G401.6 (cell line): ENCODE results near the gene HKDC1.
"Not testable (repeated sequence)": the region's sequence is repeated elsewhere in the genome, so short reads cannot be mapped to it uniquely, and the experiment has no call there.

ENCODE experiments used
- FAIRE-seq: peaks from 2 replicates; lab custom pipeline; 2012; peaks lifted over from hg19 to GRCh38; lab: Jason Lieb, UNC

HKDC1 gene, protein sequence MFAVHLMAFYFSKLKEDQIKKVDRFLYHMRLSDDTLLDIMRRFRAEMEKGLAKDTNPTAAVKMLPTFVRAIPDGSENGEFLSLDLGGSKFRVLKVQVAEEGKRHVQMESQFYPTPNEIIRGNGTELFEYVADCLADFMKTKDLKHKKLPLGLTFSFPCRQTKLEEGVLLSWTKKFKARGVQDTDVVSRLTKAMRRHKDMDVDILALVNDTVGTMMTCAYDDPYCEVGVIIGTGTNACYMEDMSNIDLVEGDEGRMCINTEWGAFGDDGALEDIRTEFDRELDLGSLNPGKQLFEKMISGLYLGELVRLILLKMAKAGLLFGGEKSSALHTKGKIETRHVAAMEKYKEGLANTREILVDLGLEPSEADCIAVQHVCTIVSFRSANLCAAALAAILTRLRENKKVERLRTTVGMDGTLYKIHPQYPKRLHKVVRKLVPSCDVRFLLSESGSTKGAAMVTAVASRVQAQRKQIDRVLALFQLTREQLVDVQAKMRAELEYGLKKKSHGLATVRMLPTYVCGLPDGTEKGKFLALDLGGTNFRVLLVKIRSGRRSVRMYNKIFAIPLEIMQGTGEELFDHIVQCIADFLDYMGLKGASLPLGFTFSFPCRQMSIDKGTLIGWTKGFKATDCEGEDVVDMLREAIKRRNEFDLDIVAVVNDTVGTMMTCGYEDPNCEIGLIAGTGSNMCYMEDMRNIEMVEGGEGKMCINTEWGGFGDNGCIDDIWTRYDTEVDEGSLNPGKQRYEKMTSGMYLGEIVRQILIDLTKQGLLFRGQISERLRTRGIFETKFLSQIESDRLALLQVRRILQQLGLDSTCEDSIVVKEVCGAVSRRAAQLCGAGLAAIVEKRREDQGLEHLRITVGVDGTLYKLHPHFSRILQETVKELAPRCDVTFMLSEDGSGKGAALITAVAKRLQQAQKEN

GRCh38 chr10:69220041-69220451, at the start of gene HKDC1:
Gene HKDC1 (plus strand): TSS chr10:69220332. CDS start chr10:69220436, 104 bp downstream.
- FAIRE-seq = no peak

DNA sequence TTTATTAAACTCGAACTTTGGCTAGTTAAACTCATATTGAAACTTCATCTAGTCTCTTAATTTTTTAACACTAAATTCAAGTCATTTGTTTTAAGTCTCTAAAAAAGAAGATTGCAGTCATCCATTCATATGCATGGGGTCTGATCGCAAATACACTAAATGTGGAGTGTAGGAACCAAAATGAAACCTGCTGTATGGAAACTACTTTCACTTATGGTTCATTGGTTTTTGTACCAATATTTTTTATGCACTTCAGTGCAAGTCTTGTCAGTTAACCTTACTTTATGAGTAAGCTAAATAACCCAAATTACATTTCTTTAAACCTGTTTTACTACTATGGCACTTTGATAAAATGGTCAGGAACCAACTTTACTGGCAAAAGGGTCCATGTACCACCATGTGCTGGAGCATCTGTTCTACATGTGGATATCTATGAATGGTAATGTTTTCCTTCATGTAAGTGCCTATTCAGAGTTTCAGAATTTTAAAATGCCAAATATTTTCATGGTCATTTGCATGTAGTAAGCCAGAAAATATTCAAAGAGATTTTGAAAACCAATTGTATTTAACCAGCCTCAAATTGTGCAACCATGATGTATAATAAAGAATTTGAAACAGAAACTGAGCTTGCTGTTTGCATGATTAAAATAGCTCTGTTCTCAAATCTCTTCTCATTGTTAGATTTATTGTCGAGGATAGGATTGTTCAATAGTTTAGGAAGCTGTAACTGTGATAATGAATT, 47.7 kb upstream of the HKDC1 start:
- no peak for FAIRE-seq

DNA sequence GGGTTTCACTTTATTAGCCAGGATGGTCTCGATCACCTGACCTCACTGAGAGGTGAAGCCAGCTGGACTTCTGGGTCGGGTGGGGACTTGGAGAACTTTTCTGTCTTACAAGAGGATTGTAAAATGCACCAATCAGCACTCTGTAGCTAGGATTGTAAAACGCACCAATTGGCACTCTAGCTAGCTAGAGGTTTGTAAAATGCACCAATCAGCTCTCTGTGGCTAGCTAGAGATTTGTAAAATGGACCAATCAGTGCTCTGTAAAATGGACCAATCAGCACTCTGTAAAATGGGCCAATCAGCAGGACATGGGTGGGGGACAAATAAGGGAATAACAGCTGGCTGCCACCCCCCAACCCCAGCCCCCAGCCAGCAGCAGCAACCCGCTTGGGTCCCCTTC, 44.8 kb upstream of the HKDC1 start:
- FAIRE-seq = not testable (repeated sequence)

GRCh38 chr10:69176823-69177222, 43.3 kb upstream of the HKDC1 start:
- FAIRE-seq = no peak

GRCh38 chr10:69179089-69179742, 40.9 kb upstream of the HKDC1 start:
- FAIRE-seq = no peak

GRCh38 chr10:69179743-69180524, 40.2 kb upstream of the HKDC1 start, which contains the start of gene SUPV3L1:
Gene SUPV3L1 (plus strand): TSS chr10:69180234. CDS start chr10:69180292, 58 bp downstream.
- FAIRE-seq = peak; percentile 95

DNA sequence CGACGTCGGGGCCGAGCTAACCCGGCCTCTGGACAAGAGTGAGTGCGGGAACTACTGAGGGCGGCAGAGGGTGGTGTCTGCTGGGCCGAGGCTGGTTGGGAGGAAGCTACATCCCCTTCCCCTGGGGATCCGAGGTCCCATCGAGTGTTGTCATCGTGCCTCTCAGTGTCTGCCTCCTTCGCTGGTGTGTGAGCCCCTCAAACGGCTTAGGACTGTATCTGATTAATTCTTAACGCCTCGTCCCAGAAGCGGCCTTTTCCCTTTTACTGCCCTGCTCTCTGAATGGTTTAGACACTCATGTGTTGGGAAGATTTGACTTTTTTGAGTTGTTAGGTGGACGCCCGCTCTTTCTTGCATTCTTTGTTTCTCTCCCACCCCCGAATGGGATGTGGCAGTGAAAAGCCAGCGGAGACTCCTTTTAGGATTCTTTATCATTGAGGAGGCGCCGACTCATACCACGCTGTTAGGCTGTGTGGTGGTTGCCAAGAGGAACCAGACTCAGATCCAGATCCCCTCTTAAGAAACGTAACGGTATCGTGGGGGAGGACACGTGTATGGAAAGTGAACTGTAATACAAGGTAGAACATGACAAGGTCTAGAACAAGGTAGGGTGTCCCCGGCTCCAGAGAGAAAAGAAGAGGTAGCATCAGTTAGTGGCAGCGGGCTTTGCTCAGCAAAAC, 39.5 kb upstream of the HKDC1 start:
- FAIRE-seq = no peak

DNA sequence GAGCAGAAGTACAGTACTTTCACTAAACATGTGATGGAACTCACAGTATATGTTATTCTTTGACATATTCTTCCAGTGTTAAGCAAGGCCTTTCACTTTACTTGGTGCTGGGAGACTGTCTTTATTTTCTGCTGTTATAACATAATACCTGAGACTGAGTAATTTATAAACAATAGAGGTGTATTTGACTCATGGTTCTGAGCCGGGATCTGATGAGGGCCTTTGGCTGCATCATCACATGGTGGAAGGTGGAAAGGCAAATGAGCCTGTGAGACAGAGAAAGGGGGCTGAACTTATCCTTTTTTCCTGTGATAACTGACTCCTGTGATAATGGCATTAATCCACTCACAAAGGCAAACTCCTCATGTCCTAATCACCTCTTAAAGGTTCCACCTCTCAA, 38.7 kb upstream of the HKDC1 start:
- no peak for FAIRE-seq

- no peak for FAIRE-seq
Observed at GRCh38 chr10:69182005-69182404, 38.1 kb upstream of the HKDC1 start.

DNA sequence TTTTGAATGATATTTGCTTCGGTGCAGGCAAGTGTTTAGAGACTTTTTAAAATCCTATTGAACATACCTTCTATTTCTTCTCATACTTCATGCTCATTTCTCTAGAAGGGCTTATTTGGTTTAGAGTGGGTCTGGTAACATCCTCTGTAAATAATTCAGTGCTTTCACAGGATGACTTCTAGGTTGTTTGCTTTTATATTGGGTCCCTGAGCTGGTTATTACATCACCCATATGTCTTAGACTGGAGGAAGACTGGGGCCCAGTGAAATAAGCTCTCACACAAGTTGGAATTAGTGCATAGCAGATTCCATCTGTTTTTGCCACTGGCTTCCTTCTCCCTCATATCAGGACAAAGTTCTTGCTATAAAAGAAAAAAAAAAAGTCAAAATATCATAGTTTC, 33.6 kb upstream of the HKDC1 start:
- no peak for FAIRE-seq

DNA sequence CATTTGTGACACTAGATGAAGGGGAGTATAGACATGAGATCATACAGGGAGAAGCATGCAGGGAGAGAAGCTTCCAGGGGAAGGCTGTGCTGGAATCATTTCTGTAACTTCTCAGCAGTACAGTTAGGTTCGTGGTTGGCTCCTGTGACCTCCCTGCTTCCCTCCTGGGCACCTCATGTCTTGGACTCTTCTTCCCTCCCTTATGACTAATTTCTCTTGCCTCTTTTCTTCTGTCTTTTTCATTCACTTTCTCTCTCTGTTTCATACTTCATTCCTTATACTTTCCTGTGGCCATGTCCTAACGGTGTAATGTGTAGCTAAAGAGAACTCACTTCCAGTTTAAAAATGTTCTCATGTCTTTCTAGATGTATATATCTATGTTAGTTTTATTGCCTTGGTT, 19.1 kb upstream of the HKDC1 start:
- FAIRE-seq = no peak

DNA sequence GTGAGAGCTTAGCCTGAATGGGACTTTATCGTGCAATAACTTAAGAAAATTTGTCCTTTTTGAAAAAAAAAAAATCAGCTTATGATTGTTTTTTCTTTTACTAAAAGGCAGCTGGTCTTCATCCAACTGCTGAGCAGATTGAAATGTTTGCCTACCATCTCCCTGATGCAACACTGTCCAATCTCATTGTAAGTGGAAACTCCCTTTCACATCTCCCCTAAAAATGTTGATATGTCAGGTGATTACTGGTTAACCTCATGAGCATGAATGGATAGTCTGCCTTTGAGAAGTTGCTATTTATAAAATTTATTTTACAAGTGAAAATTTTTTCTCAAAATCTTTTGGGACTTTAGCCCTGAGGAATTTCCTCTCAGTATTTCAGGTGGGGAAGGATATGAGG, 17.8 kb upstream of the HKDC1 start:
- no peak for FAIRE-seq

DNA sequence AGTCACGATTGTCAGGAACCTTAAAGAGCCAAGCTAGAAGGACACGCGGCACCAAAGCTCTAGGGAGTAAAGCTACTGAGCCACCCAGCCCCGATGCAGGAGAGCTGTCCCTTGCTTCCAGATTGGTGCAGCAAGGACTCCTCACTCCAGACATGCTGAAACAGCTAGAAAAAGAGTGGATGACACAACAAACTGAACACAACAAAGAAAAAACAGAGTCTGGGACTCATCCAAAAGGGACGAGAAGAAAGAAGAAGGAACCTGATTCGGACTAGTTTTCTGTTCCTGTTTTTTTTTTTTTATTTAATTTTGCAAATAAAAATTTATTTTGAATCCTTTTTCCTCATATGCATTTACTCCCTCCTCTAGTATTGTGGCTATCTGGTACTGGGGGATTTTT, 11.4 kb upstream of the HKDC1 start:
- FAIRE-seq = no peak

DNA sequence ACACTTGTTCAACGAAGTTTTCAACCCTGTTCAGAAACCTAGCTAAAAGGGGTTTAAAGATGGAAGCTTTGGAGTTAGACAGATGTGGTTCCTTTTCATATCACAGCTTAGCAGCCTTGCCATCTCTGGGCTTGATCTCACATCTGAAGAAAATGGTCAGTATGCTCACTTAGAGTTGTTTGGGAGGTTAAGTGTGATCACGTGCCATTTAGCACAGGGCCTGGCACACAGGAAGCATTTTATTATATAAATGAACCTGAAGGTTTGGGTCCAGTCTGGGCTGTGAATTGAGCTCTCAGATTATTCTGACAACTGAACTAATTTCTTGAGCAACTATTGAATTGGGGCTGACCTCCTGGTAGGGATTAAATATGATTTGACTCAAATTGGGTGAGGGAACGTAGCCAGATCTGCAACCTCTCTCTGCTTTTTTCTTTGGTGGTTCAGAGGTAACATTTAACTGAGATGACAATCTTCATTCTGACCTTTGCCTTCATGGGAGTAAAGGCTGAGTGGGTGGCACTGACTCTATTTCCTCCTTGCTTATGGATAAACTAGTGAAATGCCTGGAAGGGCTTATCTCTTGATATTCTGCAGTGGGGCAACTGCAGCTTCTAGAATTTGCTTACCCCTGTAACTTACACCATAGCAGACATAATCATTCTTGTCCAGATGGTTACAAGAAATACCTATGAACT, 10.2 kb upstream of the HKDC1 start:
- no peak for FAIRE-seq

DNA sequence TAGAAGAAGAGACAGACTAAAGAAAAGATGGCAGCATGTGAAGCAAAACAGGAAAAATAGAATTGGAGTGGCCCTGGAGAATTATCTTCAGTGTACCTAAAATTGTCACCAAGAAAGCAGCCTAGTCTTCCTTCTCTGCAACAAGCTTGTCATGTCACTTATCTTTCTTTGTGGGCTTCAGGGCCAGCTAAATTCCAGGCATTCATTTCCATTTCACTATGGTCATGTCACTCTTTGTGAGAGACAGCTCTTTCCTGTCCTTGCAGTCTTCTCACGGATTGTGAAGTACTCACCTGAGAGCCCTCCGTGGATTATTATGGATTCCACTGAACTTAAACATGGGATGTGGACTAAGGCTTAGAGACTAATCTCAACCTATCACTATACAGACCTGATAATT, 9.0 kb upstream of the HKDC1 start:
- no peak for FAIRE-seq

GRCh38 chr10:69211524-69211923, 8.6 kb upstream of the HKDC1 start:
- no peak for FAIRE-seq

- no peak for FAIRE-seq
Observed at GRCh38 chr10:69213591-69214311, 6.4 kb upstream of the HKDC1 start.

DNA sequence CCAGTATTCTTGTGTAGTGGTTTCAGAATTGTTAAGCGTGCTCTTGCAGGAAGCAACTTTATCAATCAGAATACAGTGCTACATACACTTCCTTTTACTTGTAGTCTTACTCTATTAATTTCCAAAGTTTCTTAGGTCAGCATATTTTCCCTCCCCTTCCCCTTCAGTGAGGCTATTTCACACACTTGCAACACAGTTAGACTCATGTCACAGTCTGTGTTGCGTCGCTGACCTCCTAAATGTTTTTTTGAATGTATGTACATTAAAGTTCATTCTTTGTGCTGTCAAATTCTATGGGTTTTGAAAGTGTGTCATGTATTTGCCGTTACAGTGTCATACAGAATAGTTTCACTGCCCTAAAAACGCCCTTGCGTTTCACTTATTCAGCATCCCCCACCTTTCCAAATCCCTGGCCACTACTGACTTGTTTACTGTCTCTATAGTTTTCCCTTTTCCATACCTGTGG, 5.4 kb upstream of the HKDC1 start:
- no peak for FAIRE-seq
